ENCODE data around the gene AFDN. TPM values are rescaled to one million over a fixed set of nuclear protein-coding genes. Genes with fewer than 3 reads are reported as not detected.

AFDN gene
- total and polyA plus RNA-seq, 2 donors (not counting 1 experiment from before 2014, with no cell fraction given), result 21.0 to 57.1 TPM

- H3K27ac ChIP-seq (ENCODE audit: insufficient read depth, low read length), result no peak overlapping the region
- no peaks in the 10 kb centered on the region for H3K27me3 ChIP-seq (ENCODE audit: control insufficient read depth, insufficient read depth, low read length)
- TF ChIP-seq EZH2 (IDR thresholded peaks at IDR 0.05; ENCODE audit: low read length, missing control alignments) (no peak), CTCF (conservative IDR thresholded peaks at IDR 0.05 in 1 of 2, IDR thresholded peaks at IDR 0.05 in 1 of 2; ENCODE audit: low read depth in 1 of 2, low read length in 2 of 2) (no peak)
These were observed 30.9 kb upstream of the AFDN start for GRCh38 chr6:167795874-167796191.

GRCh38 chr6:167796192-167796981 is 30.3 kb upstream of the AFDN start:
- Histone ChIP-seq H3K9ac (ENCODE audit: insufficient read depth, low read length) (no peak overlapping the region), H3K79me2 (ENCODE audit: control insufficient read depth, insufficient read depth, low read length) (no peaks in the 10 kb centered on the region), H3K9me3 (ENCODE audit: control insufficient read depth, insufficient read depth, low read depth, low read length) (no peaks in the 10 kb centered on the region), H3K4me2 (ENCODE audit: extremely low read depth, insufficient read depth, low read length) (no peak overlapping the region), H3K27ac (ENCODE audit: insufficient read depth, low read length) (no peak overlapping the region), H3K4me3 (replicated peaks in 1 of 4; ENCODE audit: control extremely low read depth in 1 of 4, insufficient read depth in 1 of 4, low read depth in 3 of 4, low read length in 4 of 4) (no peak overlapping the region), H3K27me3 (ENCODE audit: control insufficient read depth, insufficient read depth, low read length) (no peaks in the 10 kb centered on the region), H3K36me3 (ENCODE audit: control insufficient read depth, insufficient read depth, low read length) (no peaks in the 10 kb centered on the region), H2AFZ (ENCODE audit: low read length) (no peak overlapping the region), H3K4me1 (ENCODE audit: control insufficient read depth, extremely low read depth, insufficient read depth, low read length) (no peaks in the 10 kb centered on the region), H4K20me1 (ENCODE audit: control insufficient read depth, extremely low read depth, insufficient read depth, low read length) (no peaks in the 10 kb centered on the region)
- TF ChIP-seq CTCF (conservative IDR thresholded peaks at IDR 0.05 in 1 of 2, IDR thresholded peaks at IDR 0.05 in 1 of 2; ENCODE audit: low read depth in 1 of 2, low read length in 2 of 2), result no peak
- no peak for TF ChIP-seq EZH2 (IDR thresholded peaks at IDR 0.05; ENCODE audit: low read length, missing control alignments)
- DNase-seq (ENCODE audit: low read depth in 2 of 2), result no peak

More at GRCh38 chr6:167795874-167796191, 30.9 kb upstream of the AFDN start:
- Histone ChIP-seq H3K4me2 (ENCODE audit: extremely low read depth, insufficient read depth, low read length) (no peak overlapping the region), H3K79me2 (ENCODE audit: control insufficient read depth, insufficient read depth, low read length) (no peaks in the 10 kb centered on the region), H3K9ac (ENCODE audit: insufficient read depth, low read length) (no peak overlapping the region), H3K4me3 (replicated peaks in 1 of 4; ENCODE audit: control extremely low read depth in 1 of 4, insufficient read depth in 1 of 4, low read depth in 3 of 4, low read length in 4 of 4) (no peak overlapping the region), H3K36me3 (ENCODE audit: control insufficient read depth, insufficient read depth, low read length) (no peaks in the 10 kb centered on the region), H3K9me3 (ENCODE audit: control insufficient read depth, insufficient read depth, low read depth, low read length) (no peaks in the 10 kb centered on the region), H2AFZ (ENCODE audit: low read length) (no peak overlapping the region), H3K4me1 (ENCODE audit: control insufficient read depth, extremely low read depth, insufficient read depth, low read length) (no peaks in the 10 kb centered on the region), H4K20me1 (ENCODE audit: control insufficient read depth, extremely low read depth, insufficient read depth, low read length) (no peaks in the 10 kb centered on the region)
- DNase-seq (ENCODE audit: low read depth in 2 of 2), result no peak

- H2AFZ ChIP-seq (ENCODE audit: low read length), result no peak overlapping the region
- no peaks in the 10 kb centered on the region for H3K36me3 ChIP-seq (ENCODE audit: control insufficient read depth, insufficient read depth, low read length)
- H3K4me2 ChIP-seq (ENCODE audit: extremely low read depth, insufficient read depth, low read length), result no peak overlapping the region
- TF ChIP-seq EZH2 (IDR thresholded peaks at IDR 0.05; ENCODE audit: low read length, missing control alignments) (no peak), CTCF (conservative IDR thresholded peaks at IDR 0.05 in 1 of 2, IDR thresholded peaks at IDR 0.05 in 1 of 2; ENCODE audit: low read depth in 1 of 2, low read length in 2 of 2) (no peak)
- no peak overlapping the region for H3K27ac ChIP-seq (ENCODE audit: insufficient read depth, low read length)
- no peaks in the 10 kb centered on the region for H3K79me2 ChIP-seq (ENCODE audit: control insufficient read depth, insufficient read depth, low read length)
- H3K4me1 ChIP-seq (ENCODE audit: control insufficient read depth, extremely low read depth, insufficient read depth, low read length), result no peaks in the 10 kb centered on the region
- H3K4me3 ChIP-seq (replicated peaks in 1 of 4; ENCODE audit: control extremely low read depth in 1 of 4, insufficient read depth in 1 of 4, low read depth in 3 of 4, low read length in 4 of 4), result no peak overlapping the region
- no peaks in the 10 kb centered on the region for H4K20me1 ChIP-seq (ENCODE audit: control insufficient read depth, extremely low read depth, insufficient read depth, low read length)
- no peaks in the 10 kb centered on the region for H3K9me3 ChIP-seq (ENCODE audit: control insufficient read depth, insufficient read depth, low read depth, low read length)
- no peak overlapping the region for H3K9ac ChIP-seq (ENCODE audit: insufficient read depth, low read length)
- DNase-seq (ENCODE audit: low read depth in 2 of 2), result no peak
- no peaks in the 10 kb centered on the region for H3K27me3 ChIP-seq (ENCODE audit: control insufficient read depth, insufficient read depth, low read length)
These were observed 29.7 kb upstream of the AFDN start for GRCh38 chr6:167797011-167797471.
